ENCODE measurements around the gene PYGM. TPM values are rescaled to one million over a fixed set of nuclear protein-coding genes. Genes with fewer than 3 reads are reported as not detected.

The PYGM gene
- total RNA-seq, 6 experiments from 2014 or later: 0.11 to 0.21 (median 0.13) TPM; not detected in 2

DNA sequence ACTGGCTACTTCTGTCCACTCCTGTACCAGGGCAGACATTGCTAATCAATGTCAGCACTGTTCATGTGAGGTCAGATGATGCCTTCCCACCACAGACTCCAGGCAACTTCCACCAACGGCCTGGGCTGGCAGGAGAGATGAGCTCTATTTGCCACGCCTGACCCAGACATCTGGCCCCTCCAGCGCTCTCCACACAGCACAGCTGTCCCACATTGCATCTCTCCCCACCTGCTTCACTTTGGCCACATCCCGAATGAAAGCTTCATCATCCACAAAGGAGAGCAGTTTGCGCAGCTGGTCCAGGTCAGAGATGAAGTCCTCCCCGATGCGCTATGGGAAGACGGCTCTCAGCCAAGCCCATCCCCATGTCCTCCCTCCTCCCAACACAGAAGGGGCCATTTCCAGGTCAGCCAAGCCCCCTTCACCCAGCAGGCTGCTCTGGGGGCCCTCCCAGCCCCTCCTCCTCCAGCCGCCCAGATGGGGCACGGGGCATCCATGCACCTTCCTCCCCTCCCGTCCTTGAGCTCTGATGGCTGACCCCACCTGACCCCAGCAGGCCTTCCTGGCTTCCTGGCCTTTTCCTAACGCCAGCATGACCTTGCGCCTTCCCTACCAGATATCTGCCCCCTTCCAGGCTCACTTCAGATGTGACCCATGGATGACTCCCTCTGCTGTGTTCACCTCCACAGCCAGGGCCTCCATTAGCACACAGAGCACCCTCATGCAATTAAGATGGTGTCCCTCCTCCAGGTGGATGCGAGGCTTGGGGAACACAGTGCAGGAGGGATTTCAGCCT lies 7.4 kb downstream of the PYGM start:
- no peak for DNase-seq
- peaks cover 4% of the 10 kb centered on the region for H3K27me3 Mint-ChIP-seq (ENCODE audit: insufficient read depth)
- H3K4me3 Mint-ChIP-seq: no peak overlapping the region
- H3K4me1 Mint-ChIP-seq (ENCODE audit: low read depth): peaks cover 13% of the 10 kb centered on the region
- H3K9me3 Mint-ChIP-seq: no peaks in the 10 kb centered on the region
- H3K36me3 Mint-ChIP-seq (ENCODE audit: low read depth): no peaks in the 10 kb centered on the region
- no peak overlapping the region for H3K27ac Mint-ChIP-seq
- TF ChIP-seq, protein P1, sequence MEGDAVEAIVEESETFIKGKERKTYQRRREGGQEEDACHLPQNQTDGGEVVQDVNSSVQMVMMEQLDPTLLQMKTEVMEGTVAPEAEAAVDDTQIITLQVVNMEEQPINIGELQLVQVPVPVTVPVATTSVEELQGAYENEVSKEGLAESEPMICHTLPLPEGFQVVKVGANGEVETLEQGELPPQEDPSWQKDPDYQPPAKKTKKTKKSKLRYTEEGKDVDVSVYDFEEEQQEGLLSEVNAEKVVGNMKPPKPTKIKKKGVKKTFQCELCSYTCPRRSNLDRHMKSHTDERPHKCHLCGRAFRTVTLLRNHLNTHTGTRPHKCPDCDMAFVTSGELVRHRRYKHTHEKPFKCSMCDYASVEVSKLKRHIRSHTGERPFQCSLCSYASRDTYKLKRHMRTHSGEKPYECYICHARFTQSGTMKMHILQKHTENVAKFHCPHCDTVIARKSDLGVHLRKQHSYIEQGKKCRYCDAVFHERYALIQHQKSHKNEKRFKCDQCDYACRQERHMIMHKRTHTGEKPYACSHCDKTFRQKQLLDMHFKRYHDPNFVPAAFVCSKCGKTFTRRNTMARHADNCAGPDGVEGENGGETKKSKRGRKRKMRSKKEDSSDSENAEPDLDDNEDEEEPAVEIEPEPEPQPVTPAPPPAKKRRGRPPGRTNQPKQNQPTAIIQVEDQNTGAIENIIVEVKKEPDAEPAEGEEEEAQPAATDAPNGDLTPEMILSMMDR (IDR thresholded peaks at IDR 0.05): no peak

- Mint-ChIP-seq H3K27ac (no peak overlapping the region), H3K27me3 (ENCODE audit: insufficient read depth) (peaks cover 2% of the 10 kb centered on the region), H3K36me3 (ENCODE audit: low read depth) (no peaks in the 10 kb centered on the region), H3K4me3 (no peak overlapping the region), H3K4me1 (ENCODE audit: low read depth) (peaks cover 13% of the 10 kb centered on the region), H3K9me3 (no peaks in the 10 kb centered on the region)
- no peak for DNase-seq
- TF ChIP-seq, protein P1 (IDR thresholded peaks at IDR 0.05): no peak
Observed at GRCh38 chr11:64751580-64751979, 8.2 kb downstream of the PYGM start.

DNA sequence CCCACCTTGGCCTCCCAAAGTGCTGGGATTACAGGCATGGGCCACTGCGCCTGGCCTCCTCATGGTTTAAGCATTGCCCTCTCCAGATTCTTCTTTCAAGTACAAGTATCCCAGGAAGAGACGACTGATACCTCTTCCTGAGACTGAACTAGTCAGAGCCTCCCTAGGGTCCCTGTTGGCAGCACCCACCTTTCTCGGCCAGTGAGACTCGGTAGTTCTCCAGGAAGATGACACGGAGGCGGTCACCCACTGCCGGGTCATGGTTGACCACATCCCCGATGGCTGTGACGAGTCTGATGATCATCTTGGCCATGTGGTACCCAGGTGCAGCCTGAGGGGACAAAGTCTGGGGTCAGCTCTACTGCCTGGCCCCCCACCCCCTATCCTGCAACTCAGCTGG lies 8.6 kb downstream of the PYGM start:
- no peaks in the 10 kb centered on the region for H3K9me3 Mint-ChIP-seq
- no peaks in the 10 kb centered on the region for H3K36me3 Mint-ChIP-seq (ENCODE audit: low read depth)
- H3K27ac Mint-ChIP-seq: no peak overlapping the region
- H3K4me3 Mint-ChIP-seq: no peak overlapping the region
- peaks cover 2% of the 10 kb centered on the region for H3K27me3 Mint-ChIP-seq (ENCODE audit: insufficient read depth)
- TF ChIP-seq, protein P1 (IDR thresholded peaks at IDR 0.05): no peak
- peaks cover 13% of the 10 kb centered on the region for H3K4me1 Mint-ChIP-seq (ENCODE audit: low read depth)
- no peak for DNase-seq

DNA sequence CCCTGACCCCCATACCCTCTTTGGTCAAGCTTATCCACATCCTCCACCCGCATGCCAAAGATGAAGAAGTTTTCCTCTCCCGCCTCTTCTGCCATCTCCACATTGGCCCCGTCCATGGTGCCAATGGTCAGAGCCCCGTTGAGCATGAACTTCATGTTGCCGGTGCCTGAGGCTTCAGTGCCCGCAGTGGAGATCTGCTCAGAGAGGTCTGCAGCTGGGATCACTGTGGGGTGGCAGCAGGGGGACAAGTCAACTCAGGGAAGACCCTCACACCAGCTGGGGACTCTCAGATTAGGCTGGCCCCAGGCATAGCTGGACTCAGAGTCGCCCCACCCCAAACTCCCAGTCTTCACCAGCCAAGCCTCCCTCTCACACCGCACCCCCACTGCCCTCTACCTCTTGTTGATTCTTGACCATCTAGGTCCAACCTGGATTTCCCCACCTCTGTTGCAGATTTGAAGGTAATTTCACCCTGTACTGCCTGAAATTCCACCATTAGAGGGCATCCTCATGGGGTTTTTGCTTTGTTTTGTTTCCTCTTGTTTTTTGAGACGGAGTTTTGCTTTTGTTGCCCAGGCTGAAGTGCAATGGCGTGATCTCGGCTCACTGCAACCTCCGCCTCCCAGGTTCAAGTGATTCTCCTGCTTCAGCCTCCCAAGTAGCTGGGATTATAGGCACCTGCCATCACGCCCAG lies 9.3 kb downstream of the PYGM start:
- peaks cover 13% of the 10 kb centered on the region for H3K4me1 Mint-ChIP-seq (ENCODE audit: low read depth)
- TF ChIP-seq, protein P1 (IDR thresholded peaks at IDR 0.05): peak; percentile 40; the same call in 1 of the 2 replicates
- no peak overlapping the region for H3K27ac Mint-ChIP-seq
- no peak for DNase-seq
- H3K36me3 Mint-ChIP-seq (ENCODE audit: low read depth): no peaks in the 10 kb centered on the region
- no peak overlapping the region for H3K4me3 Mint-ChIP-seq
- peaks cover 2% of the 10 kb centered on the region for H3K27me3 Mint-ChIP-seq (ENCODE audit: insufficient read depth)
- H3K9me3 Mint-ChIP-seq: no peaks in the 10 kb centered on the region

- peak; percentile 75 for DNase-seq
- Mint-ChIP-seq H3K27me3 (ENCODE audit: insufficient read depth) (peaks cover 10% of the 10 kb centered on the region), H3K9me3 (no peaks in the 10 kb centered on the region), H3K36me3 (ENCODE audit: low read depth) (no peaks in the 10 kb centered on the region), H3K27ac (peak overlapping the region; percentile 75), H3K4me3 (peak overlapping the region; percentile 18; the same call in 1 of the 2 replicates), H3K4me1 (ENCODE audit: low read depth) (peaks cover 20% of the 10 kb centered on the region)
- TF ChIP-seq, protein P1 (IDR thresholded peaks at IDR 0.05): no peak
Observed at GRCh38 chr11:64747961-64748665, 11.7 kb downstream of the PYGM start.

All from HFFc6 (cell line).